Activated T-cell treated with anti-CD3 and anti-CD28 coated beads, Interleukin-2, amount 50 U/mL, for 4 hours (primary cell): ENCODE results near the gene GTPBP1. TPM values are rescaled to one million over a fixed set of nuclear protein-coding genes. Genes with fewer than 3 reads are reported as not detected.
A peak's percentile ranks its signal among the peaks of the same experiment; 100 is the strongest.

Source experiments
- ATAC-seq, 2 donors: fragments of 200-7000 bp; cut with Tn5 transposase; one replicate each; pipeline ENCODE4 v1.10.0; 2021
- DNase-seq: peaks from one replicate; pipeline ENCODE4 v3.0.0-alpha.2; 2020
- H3K27me3 Mint-ChIP-seq: one replicate; pipeline ENCODE4 v1.8.0; 2021; ENCODE audit warnings: low read depth, mixed read lengths
- H3K36me3 Mint-ChIP-seq: one replicate; pipeline ENCODE4 v1.8.0; 2022; ENCODE audit warnings: mixed read lengths; ENCODE audit not compliant: insufficient read depth
- H3K4me1 Mint-ChIP-seq: one replicate; pipeline ENCODE4 v1.8.0; 2021; ENCODE audit warnings: low read depth, mixed read lengths
- H3K4me3 Mint-ChIP-seq: one replicate; pipeline ENCODE4 v1.8.0; 2021; ENCODE audit warnings: mild to moderate bottlenecking, moderate library complexity, mixed read lengths
- H3K9me3 Mint-ChIP-seq: one replicate; pipeline ENCODE4 v1.8.0; 2021; ENCODE audit warnings: mixed read lengths
- total RNA-seq, 3 donors: library from RNA; stranded (reverse); gene quantifications; one replicate each; pipeline ENCODE4 v1.2.1, GENCODE V29; 2021

GTPBP1 gene
- total RNA-seq, 3 donors from 2014 or later: 69.9 to 80.4 (median 76.5) TPM

DNA sequence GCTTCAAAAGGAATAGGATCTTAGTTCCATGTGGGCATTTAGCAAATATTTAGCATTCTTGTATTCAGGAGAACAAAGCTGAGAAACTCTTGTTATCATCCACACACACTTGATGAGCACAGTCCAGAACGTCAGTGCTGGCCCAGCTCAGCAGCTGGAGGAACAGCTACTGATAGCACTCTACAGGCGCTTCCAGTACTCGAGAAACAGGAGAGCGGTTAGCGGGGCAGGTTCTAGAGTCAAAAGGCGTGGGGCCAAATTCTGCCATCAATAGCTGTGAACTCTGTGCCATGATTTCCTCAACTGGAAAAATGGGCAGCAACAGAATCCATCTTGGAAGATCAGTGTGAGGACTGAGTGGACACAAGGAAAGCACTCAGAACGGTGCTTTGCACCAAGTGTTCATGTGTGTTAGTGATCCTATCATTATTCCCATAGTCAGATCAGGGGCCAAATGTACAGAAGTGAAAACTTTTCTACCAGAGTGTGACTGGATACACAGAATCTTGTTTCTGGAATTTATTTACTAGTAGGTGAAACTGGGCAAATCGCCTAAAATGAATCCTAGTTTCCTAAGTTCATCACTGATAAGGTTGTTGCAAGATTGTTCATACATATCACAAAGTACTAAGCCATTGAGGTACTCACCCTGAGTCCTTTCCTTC lies 8.2 kb upstream of the GTPBP1 start:
- peaks cover 27% of the 10 kb centered on the region for H3K36me3 Mint-ChIP-seq
- no peak for ATAC-seq
- H3K4me1 Mint-ChIP-seq: peaks cover 70% of the 10 kb centered on the region
- no peaks in the 10 kb centered on the region for H3K27me3 Mint-ChIP-seq
- H3K9me3 Mint-ChIP-seq: no peaks in the 10 kb centered on the region
- no peak for DNase-seq
- peak overlapping the region; percentile 89 for H3K4me3 Mint-ChIP-seq

DNA sequence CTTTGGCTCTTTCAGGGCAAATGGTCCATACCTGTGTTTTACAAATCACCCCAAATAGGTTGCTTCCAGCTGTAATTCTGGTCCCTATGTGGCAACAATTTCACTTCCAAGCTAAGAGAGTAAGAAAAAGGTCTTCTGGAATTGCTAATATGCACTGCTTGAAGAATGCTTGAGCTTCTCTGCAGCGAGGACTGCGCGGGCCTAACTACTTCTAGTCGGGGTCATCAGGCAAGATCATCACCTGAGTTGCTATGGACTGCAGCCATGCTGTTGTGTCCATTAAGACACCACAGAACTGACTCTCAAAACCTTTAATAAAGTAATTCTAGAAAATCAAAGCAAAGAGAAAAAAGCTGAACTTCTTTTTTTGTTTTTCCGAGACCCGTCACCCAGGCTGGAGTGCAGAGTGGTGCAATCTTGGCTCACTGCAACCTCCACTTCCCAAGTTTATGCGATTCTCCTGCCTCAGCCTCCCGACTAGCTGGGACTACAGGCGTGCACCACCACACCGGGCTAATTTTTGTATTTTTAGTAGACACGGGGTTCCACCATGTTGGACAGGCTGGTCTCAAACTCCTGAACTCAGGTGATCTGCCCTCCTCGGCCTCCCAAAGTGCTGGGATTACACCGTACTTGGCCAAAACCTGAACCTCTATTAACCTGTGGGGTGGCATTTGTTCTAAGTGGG lies 7.2 kb upstream of the GTPBP1 start:
- DNase-seq (no peak), ATAC-seq (no peak)
- Mint-ChIP-seq H3K4me3 (peak overlapping the region; percentile 89), H3K9me3 (no peaks in the 10 kb centered on the region), H3K27me3 (no peaks in the 10 kb centered on the region), H3K4me1 (peaks cover 63% of the 10 kb centered on the region), H3K36me3 (peaks cover 19% of the 10 kb centered on the region)

DNA sequence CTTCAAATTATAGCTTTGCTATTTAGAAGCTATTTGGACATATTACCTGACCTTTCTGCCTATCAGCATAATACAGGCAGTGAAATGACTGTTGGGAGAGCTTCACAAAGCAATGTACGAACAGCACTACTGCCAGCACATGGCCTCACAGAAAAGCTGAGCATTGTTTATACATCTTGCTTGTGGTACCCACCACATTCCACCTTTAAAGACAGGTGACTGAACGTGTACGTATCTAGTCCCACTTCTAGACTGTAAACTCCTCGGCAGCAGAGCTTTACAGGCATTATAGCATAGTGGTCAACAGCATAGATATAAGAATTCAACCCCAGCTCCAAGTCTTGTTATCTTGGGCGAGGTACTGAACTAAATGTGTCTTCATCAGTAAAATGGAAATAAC lies 6.6 kb upstream of the GTPBP1 start:
- peaks cover 18% of the 10 kb centered on the region for H3K36me3 Mint-ChIP-seq
- peaks cover 63% of the 10 kb centered on the region for H3K4me1 Mint-ChIP-seq
- H3K27me3 Mint-ChIP-seq: no peaks in the 10 kb centered on the region
- ATAC-seq (no peak), DNase-seq (no peak)
- H3K4me3 Mint-ChIP-seq: peak overlapping the region; percentile 89
- no peaks in the 10 kb centered on the region for H3K9me3 Mint-ChIP-seq

- DNase-seq (no peak), ATAC-seq (no peak)
- Mint-ChIP-seq H3K9me3 (no peaks in the 10 kb centered on the region), H3K36me3 (peaks cover 15% of the 10 kb centered on the region), H3K27me3 (no peaks in the 10 kb centered on the region), H3K4me1 (peaks cover 64% of the 10 kb centered on the region), H3K4me3 (peak overlapping the region; percentile 89)
Measured at GRCh38 chr22:38699784-38700183, 6.0 kb upstream of the GTPBP1 start.

GRCh38 chr22:38700270-38700788 lies 5.4 kb upstream of the GTPBP1 start:
- H3K27me3 Mint-ChIP-seq: no peaks in the 10 kb centered on the region
- no peak for DNase-seq
- H3K4me3 Mint-ChIP-seq: peak overlapping the region; percentile 89
- peaks cover 13% of the 10 kb centered on the region for H3K36me3 Mint-ChIP-seq
- peaks cover 64% of the 10 kb centered on the region for H3K4me1 Mint-ChIP-seq
- peak; percentile 10 to 12 for ATAC-seq
- H3K9me3 Mint-ChIP-seq: no peaks in the 10 kb centered on the region

DNA sequence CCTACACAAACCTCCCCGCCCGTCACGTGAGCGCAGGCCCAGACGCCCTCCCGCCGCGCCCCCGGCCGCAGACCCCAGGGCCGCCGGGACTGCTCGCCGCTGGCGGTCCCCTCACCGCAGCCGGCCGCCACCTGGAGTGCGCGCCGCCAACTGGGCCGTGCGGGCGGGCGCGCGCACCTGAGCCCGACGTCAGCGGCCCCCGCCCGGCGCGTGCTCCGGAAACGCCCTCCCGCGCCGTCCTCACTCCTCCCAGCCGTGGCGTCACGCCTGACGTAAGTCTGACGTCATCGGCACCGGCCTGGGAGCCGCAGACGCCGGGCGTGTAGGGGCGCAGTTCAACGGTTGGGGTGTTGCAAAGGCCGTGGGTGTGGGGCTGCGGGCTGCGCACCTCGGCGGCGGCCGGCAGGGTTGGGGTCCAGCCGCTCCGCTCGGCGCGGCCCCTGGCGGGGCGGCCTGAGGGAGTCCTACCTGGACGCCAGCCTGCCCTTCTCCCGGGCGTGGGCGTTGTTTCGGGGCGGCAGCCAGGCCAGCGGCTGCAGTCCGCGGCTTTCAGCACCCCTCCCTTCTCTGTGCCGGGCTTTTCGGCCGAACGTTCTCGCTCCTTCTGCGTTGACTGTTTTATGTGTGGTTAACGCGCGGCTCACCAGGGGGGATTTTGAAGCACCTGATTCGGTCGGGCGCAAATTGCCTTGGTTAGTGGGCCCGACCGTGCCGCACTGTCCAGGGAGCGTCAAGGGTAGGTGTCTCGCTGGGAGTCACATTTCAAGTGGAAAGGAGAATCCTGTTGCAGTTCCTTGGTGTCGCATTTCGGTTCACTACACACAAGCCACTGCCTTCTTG lies 4.7 kb upstream of the GTPBP1 start, which contains the start of gene JOSD1:
TSS of gene JOSD1 (minus strand) at position 155 of the 840 bp plus-strand sequence. CDS start 956 bp downstream, outside the sequence.
- H3K9me3 Mint-ChIP-seq: no peaks in the 10 kb centered on the region
- ATAC-seq (peak; percentile 42 to 46), DNase-seq (peak; percentile 99)
- peaks cover 61% of the 10 kb centered on the region for H3K4me1 Mint-ChIP-seq
- H3K36me3 Mint-ChIP-seq: peaks cover 13% of the 10 kb centered on the region
- no peaks in the 10 kb centered on the region for H3K27me3 Mint-ChIP-seq
- peak within 1 kb of the TSS; percentile 89 for H3K4me3 Mint-ChIP-seq

DNA sequence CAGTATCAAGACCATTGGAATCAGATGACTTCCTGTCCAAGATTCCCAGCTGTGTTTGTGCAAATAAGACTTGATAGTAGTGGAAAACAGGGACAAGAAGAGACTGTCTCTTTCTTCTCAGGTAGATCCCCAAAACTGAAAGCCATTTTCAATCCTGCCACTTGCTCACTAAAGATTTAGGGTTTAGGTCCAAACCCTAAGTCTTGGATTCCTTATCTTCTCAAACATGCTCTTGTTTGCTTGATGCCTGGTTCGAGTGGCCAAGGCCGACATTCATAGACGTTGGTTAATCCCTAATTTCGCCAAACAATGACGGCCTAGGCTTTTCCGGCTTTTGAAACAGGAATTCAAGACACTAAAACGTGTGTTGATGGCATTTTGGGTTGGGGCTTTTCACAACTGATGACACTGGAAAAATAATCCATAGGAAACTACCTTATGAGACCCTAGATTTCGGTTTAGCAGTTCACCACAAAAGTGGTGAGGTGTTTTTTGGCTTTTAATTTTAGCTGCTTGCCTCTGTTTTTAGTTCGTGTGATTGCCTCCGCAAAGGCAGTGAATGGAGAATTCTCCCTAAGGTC lies 1.0 kb upstream of the GTPBP1 start:
- ATAC-seq (no peak), DNase-seq (no peak)
- H3K9me3 Mint-ChIP-seq: no peaks in the 10 kb centered on the region
- peaks cover 55% of the 10 kb centered on the region for H3K4me1 Mint-ChIP-seq
- H3K4me3 Mint-ChIP-seq: peak overlapping the region; percentile 83
- peaks cover 10% of the 10 kb centered on the region for H3K36me3 Mint-ChIP-seq
- H3K27me3 Mint-ChIP-seq: no peaks in the 10 kb centered on the region

DNA sequence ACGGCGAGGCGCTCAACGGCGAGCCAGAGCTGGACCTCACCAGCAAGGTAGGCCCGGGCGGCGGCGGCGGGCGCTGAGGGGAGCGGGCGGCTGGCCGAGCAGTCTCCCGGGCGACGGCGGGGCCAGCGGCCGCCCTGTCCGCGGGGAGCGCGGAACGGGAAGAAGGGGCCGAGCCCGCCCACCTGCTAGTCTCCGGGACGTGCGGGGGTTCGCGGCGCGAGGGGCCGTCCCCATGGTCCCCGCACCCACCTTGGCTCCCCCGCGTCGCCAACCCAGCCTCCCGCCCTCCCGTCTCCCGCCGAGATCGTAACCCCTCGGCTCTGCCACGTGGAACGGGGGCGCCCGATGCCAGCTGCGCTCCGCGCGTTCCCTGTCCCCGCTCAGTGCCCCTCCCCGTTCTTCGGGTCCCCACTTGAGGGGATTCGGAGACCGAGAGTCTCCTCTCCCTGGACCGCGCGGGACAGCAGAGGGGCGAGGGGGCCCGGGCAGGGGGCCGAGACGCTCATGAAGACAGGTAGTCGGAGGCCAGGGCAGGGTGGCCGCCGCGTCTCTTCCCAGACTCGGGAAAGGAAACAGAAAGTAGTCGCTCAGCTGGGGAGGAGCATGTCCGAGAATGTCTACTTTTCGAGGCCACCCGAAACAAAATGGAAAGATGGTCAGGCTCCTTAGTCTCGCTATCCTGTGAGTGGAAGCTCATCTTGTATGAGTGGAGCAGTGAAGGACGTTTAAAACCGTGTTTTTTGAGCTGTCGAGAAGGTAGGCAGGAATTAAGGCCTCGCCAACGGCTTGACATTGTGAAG lies 557 bp downstream of the GTPBP1 start:
- H3K36me3 Mint-ChIP-seq: peaks cover 23% of the 10 kb centered on the region
- H3K4me1 Mint-ChIP-seq: peaks cover 64% of the 10 kb centered on the region
- DNase-seq (peak; percentile 33), ATAC-seq (peak; percentile 3 to 4)
- H3K9me3 Mint-ChIP-seq: no peaks in the 10 kb centered on the region
- peak overlapping the region; percentile 92 for H3K4me3 Mint-ChIP-seq
- no peaks in the 10 kb centered on the region for H3K27me3 Mint-ChIP-seq

DNA sequence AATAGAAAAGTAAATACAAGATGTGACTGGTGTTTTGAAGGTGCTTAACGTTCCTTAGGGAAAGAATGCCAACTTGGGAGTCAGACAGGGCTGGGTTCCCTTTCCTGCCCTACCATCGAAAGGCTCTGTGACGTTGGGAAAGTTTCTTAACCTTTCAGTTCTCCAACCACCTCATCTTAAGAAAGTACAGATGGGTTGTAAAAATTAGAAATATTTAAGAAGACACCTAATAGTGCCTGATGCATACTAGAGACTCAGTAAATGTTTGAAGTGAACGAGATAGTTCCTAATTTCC lies 1.1 kb downstream of the GTPBP1 start:
- H3K36me3 Mint-ChIP-seq: peaks cover 24% of the 10 kb centered on the region
- DNase-seq (no peak), ATAC-seq (no peak)
- H3K4me1 Mint-ChIP-seq: peaks cover 58% of the 10 kb centered on the region
- no peaks in the 10 kb centered on the region for H3K9me3 Mint-ChIP-seq
- no peaks in the 10 kb centered on the region for H3K27me3 Mint-ChIP-seq
- peak overlapping the region; percentile 92 for H3K4me3 Mint-ChIP-seq

DNA sequence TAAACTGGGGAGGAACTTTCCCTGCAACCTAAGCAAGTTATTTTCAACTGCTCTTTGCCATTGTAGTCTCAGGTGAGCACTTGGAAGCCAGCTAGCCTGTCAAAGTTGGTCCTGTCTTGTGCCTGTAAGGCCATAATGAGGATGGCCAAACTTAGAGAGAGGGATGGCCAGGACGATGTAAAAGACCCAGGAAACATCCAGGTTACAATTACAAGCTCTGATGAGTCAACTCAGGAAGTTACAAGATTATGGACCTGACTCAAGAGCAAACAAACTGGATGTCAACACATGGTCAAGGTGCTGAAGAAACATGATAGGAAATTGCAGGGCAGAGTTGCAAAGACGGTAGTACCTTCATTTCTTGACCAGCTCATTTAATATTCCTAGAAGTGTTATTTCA lies 1.6 kb downstream of the GTPBP1 start:
- Mint-ChIP-seq H3K4me1 (peaks cover 62% of the 10 kb centered on the region), H3K36me3 (peaks cover 27% of the 10 kb centered on the region), H3K27me3 (no peaks in the 10 kb centered on the region), H3K9me3 (no peaks in the 10 kb centered on the region), H3K4me3 (peak overlapping the region; percentile 92)
- DNase-seq (no peak), ATAC-seq (no peak)

- DNase-seq (no peak), ATAC-seq (no peak)
- Mint-ChIP-seq H3K4me1 (peaks cover 69% of the 10 kb centered on the region), H3K27me3 (no peaks in the 10 kb centered on the region), H3K9me3 (no peaks in the 10 kb centered on the region), H3K36me3 (peaks cover 27% of the 10 kb centered on the region), H3K4me3 (peak overlapping the region; percentile 92)
Measured at GRCh38 chr22:38707984-38708383, 2.2 kb downstream of the GTPBP1 start.

DNA sequence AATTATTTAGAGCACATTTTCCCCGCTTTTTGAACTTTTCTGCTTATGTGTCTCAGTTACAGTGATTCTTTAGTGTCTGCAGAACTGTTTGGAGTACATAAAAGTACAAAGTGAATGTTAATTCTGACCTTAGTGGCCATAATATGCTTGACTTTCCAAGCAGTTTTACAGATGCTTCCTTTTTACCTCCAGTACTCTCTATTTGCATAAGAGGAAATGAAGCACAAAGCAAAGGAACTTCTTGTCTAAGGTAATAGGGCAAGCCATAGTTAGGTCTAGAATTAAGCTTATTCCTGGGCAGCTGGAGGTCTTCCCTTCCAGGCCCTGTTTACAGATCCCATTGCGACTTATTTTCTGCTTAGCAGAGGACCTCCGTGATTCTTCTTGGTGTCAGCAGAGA lies 3.6 kb downstream of the GTPBP1 start:
- H3K9me3 Mint-ChIP-seq: no peaks in the 10 kb centered on the region
- DNase-seq (no peak), ATAC-seq (no peak)
- H3K36me3 Mint-ChIP-seq: peaks cover 30% of the 10 kb centered on the region
- no peak overlapping the region for H3K4me3 Mint-ChIP-seq
- peaks cover 76% of the 10 kb centered on the region for H3K4me1 Mint-ChIP-seq
- H3K27me3 Mint-ChIP-seq: no peaks in the 10 kb centered on the region

DNA sequence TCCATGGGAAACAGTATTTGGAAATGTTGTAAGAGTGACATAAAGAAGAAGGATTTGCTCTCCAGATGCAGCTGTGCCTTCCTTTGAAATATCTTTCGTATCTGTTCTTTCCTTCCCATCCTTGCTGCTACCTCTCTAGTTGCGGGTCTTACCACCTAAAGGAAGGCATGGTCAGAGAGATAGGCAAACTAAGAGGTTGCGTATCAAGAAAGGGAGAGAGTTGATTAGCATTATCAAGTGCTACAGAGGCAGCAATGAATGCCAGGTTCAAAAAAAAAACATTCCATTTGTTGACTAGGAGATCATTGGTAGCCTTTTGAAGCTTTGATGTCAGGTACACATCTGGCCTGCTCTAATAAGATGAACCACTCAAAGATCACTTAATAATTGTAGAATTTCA lies 4.6 kb downstream of the GTPBP1 start:
- H3K9me3 Mint-ChIP-seq: no peaks in the 10 kb centered on the region
- no peak overlapping the region for H3K4me3 Mint-ChIP-seq
- no peaks in the 10 kb centered on the region for H3K27me3 Mint-ChIP-seq
- H3K36me3 Mint-ChIP-seq: peaks cover 35% of the 10 kb centered on the region
- ATAC-seq (no peak), DNase-seq (no peak)
- H3K4me1 Mint-ChIP-seq: peaks cover 77% of the 10 kb centered on the region
